Activated CD8-positive, alpha-beta T cell treated with anti-CD3 and anti-CD28 coated beads for 36 hours (primary cell): Measurements from ENCODE around the gene RNU5B-1. TPM values are rescaled to one million over a fixed set of nuclear protein-coding genes. Genes with fewer than 3 reads are reported as not detected.
A peak's percentile ranks its signal among the peaks of the same experiment; 100 is the strongest.

Experiments
- ATAC-seq: fragments of 200-7000 bp; cut with Tn5 transposase; one replicate; pipeline ENCODE4 v1.10.0; 2021; ENCODE audit warnings: mild to moderate bottlenecking, moderate library complexity
- CTCF ChIA-PET: fragments of 350-600 bp; sonication (Branson Sonifier 250); formaldehyde crosslinking; loops from one replicate; lab custom pipeline; 2021; ENCODE audit warnings: antibody characterized with exemption; lab: Charles Lee
- POLR2A ChIA-PET: fragments of 350-600 bp; sonication (Branson Sonifier 250); formaldehyde crosslinking; loops from one replicate; lab custom pipeline; 2021; ENCODE audit warnings: antibody characterized with exemption; lab: Charles Lee
- DNase-seq: peaks from one replicate; pipeline ENCODE4 v3.0.0-alpha.2; 2020
- H3K27ac Mint-ChIP-seq: one replicate; pipeline ENCODE4 v1.8.0; 2021; ENCODE audit warnings: mild to moderate bottlenecking, mixed read lengths
- H3K27me3 Mint-ChIP-seq: one replicate; pipeline ENCODE4 v1.8.0; 2021; ENCODE audit warnings: mixed read lengths
- H3K36me3 Mint-ChIP-seq: one replicate; pipeline ENCODE4 v1.8.0; 2021; ENCODE audit warnings: low read depth, mixed read lengths
- H3K4me1 Mint-ChIP-seq: one replicate; pipeline ENCODE4 v1.8.0; 2021; ENCODE audit warnings: low read depth, mixed read lengths
- H3K4me3 Mint-ChIP-seq: one replicate; pipeline ENCODE4 v1.8.0; 2021; ENCODE audit warnings: mild to moderate bottlenecking, moderate library complexity, mixed read lengths
- H3K9me3 Mint-ChIP-seq: one replicate; pipeline ENCODE4 v1.8.0; 2021; ENCODE audit warnings: mixed read lengths
- intact Hi-C: fragments of 100-400 bp; cut with micrococcal nuclease; formaldehyde crosslinking; loops from one replicate; pipeline ENCODE4 v1.10.0; 2022
- total RNA-seq, 2 experiments: library from RNA; stranded (reverse); gene quantifications; one replicate each; pipeline ENCODE4 v1.2.3, GENCODE V29; 2021
- TF ChIP-seq, protein P1 (sequence below): fragments of 200-600 bp; IDR thresholded peaks from one replicate; pipeline ENCODE4 v1.8.0; 2022; ENCODE audit warnings: antibody characterized with exemption, mild to moderate bottlenecking

Gene RNU5B-1
- total RNA-seq, 2 experiments from 2014 or later = not detected

DNA sequence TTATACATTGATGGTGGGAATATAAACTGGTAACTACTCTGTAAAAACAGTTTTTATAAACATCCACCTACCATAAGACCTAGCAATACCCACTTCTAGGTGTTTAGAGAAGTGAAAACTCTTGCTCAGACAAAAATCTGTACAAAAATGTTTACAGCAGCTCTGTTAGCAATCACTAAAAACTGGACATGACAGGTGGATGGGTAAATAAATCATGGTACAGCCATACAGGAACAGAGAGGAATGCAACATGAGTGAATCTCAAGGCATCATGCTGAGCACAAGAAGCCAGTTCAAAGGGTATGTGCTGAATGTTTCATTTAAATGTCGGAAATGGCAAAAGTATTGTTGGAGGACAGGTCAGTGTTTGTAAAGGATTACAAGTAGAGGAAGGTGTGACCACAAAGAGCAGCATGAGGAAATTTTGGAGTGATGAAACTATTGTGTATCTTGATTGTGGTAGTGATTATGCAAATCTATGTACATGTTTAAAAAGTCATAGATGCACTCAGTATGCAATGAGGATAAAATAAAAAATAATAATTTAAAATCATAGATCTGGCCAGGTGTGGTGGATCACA is 11.4 kb upstream of the RNU5B-1 start:
- no peak for ATAC-seq
- Mint-ChIP-seq H3K4me1 (peaks cover 18% of the 10 kb centered on the region), H3K27me3 (no peaks in the 10 kb centered on the region), H3K9me3 (no peaks in the 10 kb centered on the region), H3K36me3 (no peaks in the 10 kb centered on the region), H3K27ac (no peak overlapping the region), H3K4me3 (no peak overlapping the region)
- DNase-seq = no peak
- POLR2A ChIA-PET = interaction anchor here (1.8 kb wide), 1 partner anchor 12 kb away, joined by 6 read pairs; the partner anchor contains the start of gene RNU5B-1
- CTCF ChIA-PET = no interaction called here
- TF ChIP-seq, protein P1, sequence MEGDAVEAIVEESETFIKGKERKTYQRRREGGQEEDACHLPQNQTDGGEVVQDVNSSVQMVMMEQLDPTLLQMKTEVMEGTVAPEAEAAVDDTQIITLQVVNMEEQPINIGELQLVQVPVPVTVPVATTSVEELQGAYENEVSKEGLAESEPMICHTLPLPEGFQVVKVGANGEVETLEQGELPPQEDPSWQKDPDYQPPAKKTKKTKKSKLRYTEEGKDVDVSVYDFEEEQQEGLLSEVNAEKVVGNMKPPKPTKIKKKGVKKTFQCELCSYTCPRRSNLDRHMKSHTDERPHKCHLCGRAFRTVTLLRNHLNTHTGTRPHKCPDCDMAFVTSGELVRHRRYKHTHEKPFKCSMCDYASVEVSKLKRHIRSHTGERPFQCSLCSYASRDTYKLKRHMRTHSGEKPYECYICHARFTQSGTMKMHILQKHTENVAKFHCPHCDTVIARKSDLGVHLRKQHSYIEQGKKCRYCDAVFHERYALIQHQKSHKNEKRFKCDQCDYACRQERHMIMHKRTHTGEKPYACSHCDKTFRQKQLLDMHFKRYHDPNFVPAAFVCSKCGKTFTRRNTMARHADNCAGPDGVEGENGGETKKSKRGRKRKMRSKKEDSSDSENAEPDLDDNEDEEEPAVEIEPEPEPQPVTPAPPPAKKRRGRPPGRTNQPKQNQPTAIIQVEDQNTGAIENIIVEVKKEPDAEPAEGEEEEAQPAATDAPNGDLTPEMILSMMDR = no peak
- intact Hi-C loops = no loop called here

DNA sequence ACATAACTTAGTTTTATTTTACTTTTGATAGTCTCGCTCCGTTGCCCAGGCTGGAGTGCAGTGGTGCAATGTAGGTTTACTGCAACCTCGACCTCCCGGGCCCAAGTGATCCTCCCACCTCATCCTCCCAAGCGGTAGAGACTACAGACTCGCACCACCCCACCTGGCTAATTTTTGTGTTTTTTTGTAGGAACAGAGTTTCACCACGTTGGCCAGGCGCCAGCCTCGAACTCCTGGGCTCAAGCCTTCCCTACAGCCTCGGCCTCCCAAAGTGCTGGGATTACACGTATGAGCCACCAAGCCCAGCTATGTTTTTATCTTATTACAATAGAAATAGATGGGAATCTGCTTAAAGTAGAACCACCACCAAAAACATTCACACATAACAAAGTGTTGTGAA is 5.7 kb upstream of the RNU5B-1 start:
- Mint-ChIP-seq H3K9me3 (no peaks in the 10 kb centered on the region), H3K27me3 (no peaks in the 10 kb centered on the region), H3K27ac (peak overlapping the region; percentile 87), H3K4me1 (peaks cover 34% of the 10 kb centered on the region), H3K36me3 (no peaks in the 10 kb centered on the region), H3K4me3 (peak overlapping the region; percentile 81)
- TF ChIP-seq, protein P1 = no peak
- ChIA-PET CTCF (interaction anchor here (1.0 to 3.8 kb wide), 6 partner anchors 9 to 244 kb away, joined by 3 to 42 read pairs (median 6); partner anchors contain the start of genes CILP and CLPX), POLR2A (interaction anchor here (2.2 to 4.4 kb wide), 3 partner anchors 10 to 114 kb away, joined by 8 to 40 read pairs (median 33); partner anchors contain the start of genes CLPX and PARP16)
- intact Hi-C loops = loop anchor here (5.0 kb wide), 2 partner anchors 166 to 266 kb away; partner anchors contain the start of gene PDCD7
- ATAC-seq (no peak), DNase-seq (no peak)

DNA sequence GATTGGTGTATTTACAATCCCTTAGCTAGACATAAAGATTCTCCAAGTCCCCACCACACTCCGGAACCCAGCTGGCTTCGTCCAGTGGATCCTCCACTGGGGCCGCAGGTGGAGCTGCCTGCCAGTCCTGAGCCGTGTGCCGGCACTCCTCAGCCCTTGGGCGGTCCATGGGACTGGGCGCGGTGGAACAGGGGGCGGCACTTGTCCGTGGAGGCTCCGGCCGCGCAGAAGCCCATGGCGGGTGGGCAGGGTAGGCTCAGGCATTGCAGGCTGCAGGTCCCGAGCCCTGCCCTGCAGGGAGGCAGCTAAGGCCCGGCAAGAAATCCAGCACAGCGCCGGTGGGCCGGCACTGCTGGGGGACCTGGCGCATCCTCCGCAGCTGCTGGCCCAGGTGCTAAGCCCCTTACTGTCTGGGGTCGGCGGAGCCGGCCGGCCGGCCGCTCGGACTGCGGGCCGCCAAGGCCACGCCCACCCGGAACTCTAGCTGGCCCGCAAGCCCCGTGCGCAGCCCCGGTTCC is 3.5 kb upstream of the RNU5B-1 start:
- H3K27ac Mint-ChIP-seq = peak overlapping the region; percentile 97
- H3K4me3 Mint-ChIP-seq = no peak overlapping the region
- peaks cover 39% of the 10 kb centered on the region for H3K4me1 Mint-ChIP-seq
- TF ChIP-seq, protein P1 = no peak
- ChIA-PET CTCF (interaction anchor here (1.0 to 1.6 kb wide), 4 partner anchors 14 to 267 kb away, joined by 3 to 6 read pairs (median 4); partner anchors contain the start of gene PARP16), POLR2A (interaction anchor here (0.9 to 4.4 kb wide), 6 partner anchors 10 to 135 kb away, joined by 3 to 40 read pairs (median 6); partner anchors contain the start of genes CLPX and PARP16)
- ATAC-seq (no peak), DNase-seq (no peak)
- H3K27me3 Mint-ChIP-seq = no peaks in the 10 kb centered on the region
- intact Hi-C loops = no loop called here
- no peaks in the 10 kb centered on the region for H3K36me3 Mint-ChIP-seq
- H3K9me3 Mint-ChIP-seq = no peaks in the 10 kb centered on the region

DNA sequence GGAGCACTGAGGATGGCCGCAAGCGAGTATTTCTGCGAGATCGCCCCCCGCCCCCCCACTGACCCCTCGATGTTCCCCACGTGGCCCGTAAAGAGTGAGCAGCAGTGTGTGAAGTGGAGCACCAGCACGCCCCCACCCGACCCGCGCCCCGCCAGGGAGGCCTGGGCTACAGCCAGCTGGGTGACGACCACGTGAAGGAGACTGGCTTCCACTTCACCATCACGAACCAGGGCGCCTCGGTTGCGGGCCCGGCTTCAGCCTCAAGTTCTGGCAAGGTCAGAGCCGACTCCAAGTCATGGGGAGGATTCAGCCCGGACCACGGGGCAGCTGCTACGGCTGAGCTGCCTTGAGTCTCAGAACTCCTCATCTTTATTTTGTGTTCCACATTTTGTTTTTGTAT is 2.4 kb upstream of the RNU5B-1 start:
- ChIA-PET POLR2A (interaction anchor here (3.8 kb wide), 1 partner anchor 15 kb away, joined by 40 read pairs; the partner anchor contains the start of gene PARP16), CTCF (interaction anchor here (1.0 kb wide), 2 partner anchors 15 to 224 kb away, joined by 3 read pairs; partner anchors contain the start of gene PARP16)
- DNase-seq (no peak), ATAC-seq (no peak)
- Mint-ChIP-seq H3K9me3 (no peaks in the 10 kb centered on the region), H3K4me3 (no peak overlapping the region), H3K27ac (no peak overlapping the region), H3K36me3 (no peaks in the 10 kb centered on the region), H3K4me1 (peaks cover 40% of the 10 kb centered on the region), H3K27me3 (no peaks in the 10 kb centered on the region)
- TF ChIP-seq, protein P1 = no peak
- intact Hi-C loops = no loop called here
